HEK293T (cell line): ENCODE results near the gene CHST12.

Source experiments
- L3MBTL2 ChIP-seq: fragments of 450-650 bp; conservative IDR thresholded peaks from 2 replicates; pipeline ENCODE4 v1.6.1; 2016; ENCODE audit warnings: mild to moderate bottlenecking
- TARDBP ChIP-seq: fragments of 450-650 bp; IDR thresholded peaks from 2 replicates; pipeline ENCODE4 v1.6.1; 2016

GRCh38 chr7:2403718-2404648 lies 572 bp downstream of the CHST12 start:
- TF ChIP-seq L3MBTL2 (no peak), TARDBP (no peak)
